SK-N-SH (cell line): ENCODE data around the gene STX1B. TPM values are rescaled to one million over a fixed set of nuclear protein-coding genes. Genes with fewer than 3 reads are reported as not detected.

Source experiments
- CTCF ChIA-PET: fragments of 300-600, 350-600 bp; formaldehyde crosslinking; extraction: SDS; loops from one replicate; lab custom pipeline; 2021; lab: Yijun Ruan, JAX
- POLR2A ChIA-PET: fragments of 350-600 bp; sonication (Branson Sonifier 250); formaldehyde crosslinking; extraction: SDS; loops from one replicate; lab custom pipeline; 2020; ENCODE audit warnings: antibody characterized with exemption, inconsistent platforms; lab: Yijun Ruan, JAX
- DNase-seq: peaks from one replicate; pipeline ENCODE4 v3.0.0; 2012
- H2AFZ ChIP-seq: fragments of 200-600 bp; sonication (generic); 2 replicates; pipeline ENCODE4 v1.8.1; 2016; ENCODE audit warnings: antibody characterized with exemption, mild to moderate bottlenecking, low read depth
- H3F3A ChIP-seq: fragments of 200-600 bp; sonication (generic); replicated peaks from 2 replicates; pipeline ENCODE3; 2016; ENCODE audit warnings: antibody characterized with exemption, mild to moderate bottlenecking; ENCODE audit not compliant: insufficient read depth
- H3K27ac ChIP-seq, 2 experiments: fragments of 200-500 bp in 1 of 2; fragments of 200-600 bp in 1 of 2; sonication (Bioruptor generic) in 1 of 2; sonication (generic), shearing (Covaris generic) in 1 of 2; 2 replicates each; pipeline versions ENCODE4 v1.5.1 to v1.6.1; 2014 to 2016; ENCODE audit warnings: low read depth in 2 of 2, inconsistent platforms in 1 of 2, low read length in 1 of 2, mild to moderate bottlenecking in 1 of 2, mixed read lengths in 1 of 2
- H3K27me3 ChIP-seq: fragments of 200-600 bp; sonication (generic), shearing (Covaris generic); 2 replicates; pipeline ENCODE4 v1.6.1; 2016; ENCODE audit warnings: mixed run types; ENCODE audit not compliant: insufficient read depth
- H3K36me3 ChIP-seq, 2 experiments: fragments of 200-500 bp in 1 of 2; fragments of 200-600 bp in 1 of 2; sonication (Bioruptor generic) in 1 of 2; sonication (generic) in 1 of 2; replicated peaks in 1 of 2; 2 replicates each; pipeline versions ENCODE3 to v1.5.1; 2014 to 2016; ENCODE audit warnings: low read length in 1 of 2, mild to moderate bottlenecking in 1 of 2; ENCODE audit not compliant: insufficient read depth in 2 of 2, control insufficient read depth in 1 of 2
- H3K4me1 ChIP-seq, 2 experiments: fragments of 200-500 bp in 1 of 2; fragments of 200-600 bp in 1 of 2; sonication (Bioruptor generic) in 1 of 2; sonication (generic), shearing (Covaris generic) in 1 of 2; 2 replicates each; pipeline versions ENCODE4 v1.5.1 to v1.6.1; 2014 to 2016; ENCODE audit warnings: low read depth in 1 of 2, low read length in 1 of 2, mixed run types in 1 of 2; ENCODE audit not compliant: insufficient read depth in 2 of 2, control insufficient read depth in 1 of 2
- H3K4me2 ChIP-seq: fragments of 200-600 bp; sonication (generic), shearing (Covaris generic); 2 replicates; pipeline ENCODE4 v1.6.1; 2017; ENCODE audit warnings: mixed run types
- H3K4me3 ChIP-seq, 2 experiments: fragments of 200-500 bp in 1 of 2; fragments of 200-600 bp in 1 of 2; sonication (Bioruptor generic) in 1 of 2; sonication (generic), shearing (Covaris generic) in 1 of 2; 2 replicates each; pipeline versions ENCODE4 v1.5.1 to v1.8.1; 2014 to 2016; ENCODE audit warnings: low read depth in 2 of 2, inconsistent platforms in 1 of 2, low read length in 1 of 2, mild to moderate bottlenecking in 1 of 2, mixed read lengths in 1 of 2, moderate library complexity in 1 of 2
- H3K79me2 ChIP-seq: fragments of 200-600 bp; sonication (generic); 2 replicates; pipeline ENCODE4 v1.8.1; 2017; ENCODE audit warnings: mild to moderate bottlenecking; ENCODE audit not compliant: insufficient read depth
- H3K9ac ChIP-seq: fragments of 200-600 bp; sonication (generic); 2 replicates; pipeline ENCODE4 v1.6.1; 2017; ENCODE audit warnings: mixed run types
- H3K9me2 ChIP-seq: fragments of 200-600 bp; sonication (generic); 2 replicates; pipeline ENCODE4 v1.6.1; 2017; ENCODE audit warnings: mixed run types
- H3K9me3 ChIP-seq: fragments of 200-600 bp; sonication (generic); 2 replicates; pipeline ENCODE4 v1.6.1; 2017; ENCODE audit warnings: mixed run types, mild to moderate bottlenecking, moderate library complexity
- H4K20me1 ChIP-seq: fragments of 200-600 bp; sonication (generic); 2 replicates; pipeline ENCODE4 v1.6.1; 2017; ENCODE audit warnings: mild to moderate bottlenecking, mixed run types; ENCODE audit not compliant: insufficient read depth
- CHD2 ChIP-seq: fragments of 150-350 bp; IDR thresholded peaks from 2 replicates; pipeline ENCODE4 v1.6.1; 2018; ENCODE audit warnings: low read length; ENCODE audit not compliant: partially characterized antibody
- ELF1 ChIP-seq: IDR thresholded peaks from 2 replicates; pipeline ENCODE4 v1.4.0; 2012
- EP300 ChIP-seq, 2 experiments: IDR thresholded peaks; 2 replicates each; pipeline versions ENCODE4 v1.4.0 to v1.6.1; 2012; ENCODE audit warnings: borderline replicate concordance in 1 of 2, low read depth in 1 of 2, low read length in 1 of 2
- EZH2phosphoT487 ChIP-seq: fragments of 200-600 bp; sonication (generic); IDR thresholded peaks from 2 replicates; pipeline ENCODE4 v1.6.1; 2017; ENCODE audit warnings: low read depth, mixed run types, mild to moderate bottlenecking, antibody characterized with exemption, moderate library complexity, borderline replicate concordance
- FOSL2 ChIP-seq: IDR thresholded peaks from 2 replicates; pipeline ENCODE4 v1.4.0; 2012; ENCODE audit warnings: low read depth, mild to moderate bottlenecking, moderate library complexity, borderline replicate concordance
- FOXJ3 ChIP-seq: sonication (generic); formaldehyde crosslinking; IDR thresholded peaks from 2 replicates; pipeline ENCODE4 v1.5.1; 2020; ENCODE audit warnings: mild to moderate bottlenecking, missing genetic modification reagents
- FOXM1 ChIP-seq: IDR thresholded peaks from 2 replicates; pipeline ENCODE4 v1.4.0; 2012; ENCODE audit warnings: low read depth, mild to moderate bottlenecking
- GABPA ChIP-seq: IDR thresholded peaks from 2 replicates; pipeline ENCODE4 v1.4.0; 2012; ENCODE audit warnings: low read depth, mild to moderate bottlenecking
- MXI1 ChIP-seq: IDR thresholded peaks from 2 replicates; pipeline ENCODE4 v1.6.1; 2012; ENCODE audit warnings: mild to moderate bottlenecking, low read depth, low read length, improper control_type of control experiment
- NFIC ChIP-seq: IDR thresholded peaks from 2 replicates; pipeline ENCODE4 v1.4.0; 2012; ENCODE audit warnings: borderline replicate concordance
- NRF1 ChIP-seq: IDR thresholded peaks from 2 replicates; pipeline ENCODE4 v1.6.1; 2012; ENCODE audit warnings: low read depth, mild to moderate bottlenecking, low read length
- PBX3 ChIP-seq: IDR thresholded peaks from 2 replicates; pipeline ENCODE4; 2012
- RAD21 ChIP-seq: IDR thresholded peaks from 2 replicates; pipeline ENCODE4 v1.6.1; 2012; ENCODE audit warnings: mild to moderate bottlenecking, low read length
- RCOR1 ChIP-seq: fragments of 150-350 bp; IDR thresholded peaks from 2 replicates; pipeline ENCODE4 v1.6.1; 2017; ENCODE audit warnings: antibody characterized with exemption, low read length
- REST ChIP-seq: IDR thresholded peaks from 2 replicates; pipeline ENCODE4 v1.6.1; 2012; ENCODE audit warnings: mild to moderate bottlenecking, low read depth, low read length, moderate library complexity
- RFX5 ChIP-seq: IDR thresholded peaks from 2 replicates; pipeline ENCODE4 v1.6.1; 2012; ENCODE audit warnings: mild to moderate bottlenecking, improper control_type of control experiment, low read length
- SIN3A ChIP-seq: IDR thresholded peaks from 2 replicates; pipeline ENCODE4 v1.6.1; 2012; ENCODE audit warnings: low read depth, mild to moderate bottlenecking, low read length, moderate library complexity, borderline replicate concordance
- USF1 ChIP-seq: IDR thresholded peaks from 2 replicates; pipeline ENCODE4 v1.4.0; 2012; ENCODE audit warnings: low read depth, borderline replicate concordance
- USF2 ChIP-seq: fragments of 150-350 bp; IDR thresholded peaks from 2 replicates; pipeline ENCODE4 v1.6.1; 2017; ENCODE audit warnings: antibody characterized with exemption, low read length, low read depth, borderline replicate concordance
- YY1 ChIP-seq: IDR thresholded peaks from 2 replicates; pipeline ENCODE4 v1.4.0; 2012; ENCODE audit warnings: low read depth, mild to moderate bottlenecking
- WGBS: methylation state at CpG from one replicate; pipeline ENCODE4 v1.1.6; 2017; ENCODE audit warnings: low lambda C conversion rate; 5-methylcytosine and 5-hydroxymethylcytosine counted together
- polyA plus RNA-seq, 3 experiments: library from polyadenylated mRNA; depleted of rRNA; stranded (reverse); fragments of >200 nt; gene quantifications; 2 replicates each; pipeline ENCODE4 v1.2.3, GENCODE V29; 2012

Gene STX1B
- polyA plus RNA-seq, 1 of the 3 experiments (the other 2 are of a cell fraction): 21.2 TPM

GRCh38 chr16:30998852-30999761 lies 11.3 kb downstream of the STX1B start:
- Histone ChIP-seq H3K79me2 (peaks cover 1% of the 10 kb centered on the region; the same call in 1 of the 2 replicates), H3K9ac (peak overlapping the region; percentile 65), H3K4me3 (no peak overlapping the region), H3K27me3 (no peaks in the 10 kb centered on the region), H3K27ac (peak overlapping the region in 1 of 2 experiments; percentile 92; a peak in 3 of 4 replicates), H4K20me1 (no peaks in the 10 kb centered on the region), H3F3A (peaks cover 23% of the 10 kb centered on the region), H3K9me2 (no peaks in the 10 kb centered on the region), H3K36me3 (peaks cover 2 to 3% of the 10 kb centered on the region in 2 experiments), H3K4me1 (peaks cover 17 to 18% of the 10 kb centered on the region in 2 experiments; a peak in 3 of 4 replicates), H3K9me3 (no peaks in the 10 kb centered on the region), H2AFZ (peak overlapping the region; percentile 2; the same call in 1 of the 2 replicates), H3K4me2 (peak overlapping the region; percentile 78)
- no peak for TF ChIP-seq NRF1
- no peak for TF ChIP-seq YY1
- TF ChIP-seq ELF1: no peak
- TF ChIP-seq USF1: no peak
- no peak for TF ChIP-seq EZH2phosphoT487
- TF ChIP-seq FOSL2: no peak
- TF ChIP-seq MXI1: no peak
- no peak for TF ChIP-seq EP300 (IDR thresholded peaks at IDR 0.05; ENCODE audit: borderline replicate concordance in 1 of 2, low read depth in 1 of 2, low read length in 1 of 2)
- no peak for TF ChIP-seq REST
- no peak for TF ChIP-seq USF2
- TF ChIP-seq SIN3A: no peak
- TF ChIP-seq PBX3: no peak
- no peak for TF ChIP-seq FOXM1
- TF ChIP-seq CHD2: no peak
- TF ChIP-seq RCOR1: no peak
- no peak for TF ChIP-seq GABPA
- no peak for TF ChIP-seq NFIC
- TF ChIP-seq RAD21: no peak
- TF ChIP-seq RFX5: no peak
- no peak for TF ChIP-seq FOXJ3 (CRISPR knock-in tag)
- 86% methylated on average over 3 of the region's 6 CpGs for WGBS
- DNase-seq: no peak
- POLR2A ChIA-PET: no interaction called here
- CTCF ChIA-PET: interaction anchor here (0.9 to 2.6 kb wide), 4 partner anchors 12 to 17 kb away, joined by 3 to 15 read pairs (median 6); partner anchors contain the start of genes HSD3B7 and STX1B
